ENCODE results near the gene DPY19L1. TPM values are rescaled to one million over a fixed set of nuclear protein-coding genes. Genes with fewer than 3 reads are reported as not detected.
"Not testable (repeated sequence)": the region's sequence is repeated elsewhere in the genome, so short reads cannot be mapped to it uniquely, and the experiment has no call there.

DPY19L1 gene
- total RNA-seq, 1 donor from 2014 or later: 10.4 TPM

DNA sequence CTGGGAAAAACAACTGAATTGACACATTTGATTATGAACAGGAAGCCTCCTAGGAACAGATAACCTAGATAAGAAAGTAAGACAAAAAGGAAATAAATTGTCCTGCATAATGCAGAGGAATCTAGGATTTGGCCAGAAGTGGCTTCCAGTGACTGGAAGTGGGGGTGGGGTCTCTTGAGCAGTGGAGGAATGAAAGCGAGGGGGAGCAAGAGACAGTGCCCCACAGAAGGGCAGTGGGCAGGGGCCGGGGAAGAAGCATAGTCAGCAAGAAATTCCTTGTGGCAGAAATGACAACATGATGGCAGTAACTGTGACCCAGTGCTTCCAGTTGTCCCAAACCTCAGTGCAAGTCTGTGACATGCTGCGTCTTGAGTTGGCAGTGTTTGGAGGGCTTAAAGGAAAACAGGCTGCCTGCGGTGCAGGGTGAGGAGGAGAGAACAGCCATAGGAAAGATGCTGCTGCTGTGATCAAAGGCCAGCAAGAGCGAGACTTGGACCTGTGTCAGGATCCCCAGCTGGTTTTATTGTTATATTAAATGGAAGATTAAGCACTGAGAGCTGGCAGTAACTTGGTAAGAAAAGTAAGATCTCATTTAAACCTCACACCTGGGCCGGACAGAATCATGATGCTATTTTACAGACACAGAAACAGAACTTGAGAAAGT is 119.0 kb downstream of the DPY19L1 start:
- ATAC-seq: not testable (repeated sequence)

DNA sequence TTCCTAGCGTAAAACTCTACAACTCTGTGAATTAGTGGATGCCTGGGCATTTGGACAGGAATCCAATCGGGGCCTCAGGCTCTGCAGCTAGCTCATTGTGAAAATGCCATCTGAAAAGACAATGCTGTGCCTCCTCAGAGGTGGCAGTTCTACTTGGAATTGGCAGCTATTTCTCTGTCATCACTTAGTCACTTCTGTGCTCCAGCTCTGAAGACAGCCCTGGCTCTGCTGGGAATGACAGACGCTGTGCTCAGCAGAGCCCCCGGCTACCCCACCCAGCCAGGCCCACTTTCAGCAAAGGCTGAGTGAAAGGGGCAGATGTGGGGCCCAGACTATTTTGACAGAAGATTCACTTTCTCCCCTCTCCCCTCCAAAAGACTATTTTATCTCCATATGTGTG is 119.8 kb downstream of the DPY19L1 start:
- not testable (repeated sequence) for ATAC-seq

DNA sequence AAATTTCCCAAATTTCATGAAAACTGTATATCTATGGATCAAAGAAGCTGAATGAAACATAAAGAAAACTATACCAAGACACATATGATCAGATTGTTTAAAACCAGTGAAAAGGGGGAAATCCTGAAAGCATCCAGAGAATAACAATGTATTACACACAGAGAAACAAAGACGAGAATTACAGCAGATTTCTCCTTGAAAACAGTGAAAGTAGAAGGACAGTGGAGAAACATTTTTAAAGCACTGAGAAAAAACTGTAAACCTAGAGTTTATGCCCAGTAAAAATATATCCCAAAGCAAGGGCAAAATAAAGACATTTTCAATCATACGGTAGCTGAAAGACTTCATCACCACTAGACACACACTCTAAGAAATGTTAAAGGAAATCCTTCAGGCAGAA is 121.0 kb downstream of the DPY19L1 start:
- ATAC-seq: no peak

DNA sequence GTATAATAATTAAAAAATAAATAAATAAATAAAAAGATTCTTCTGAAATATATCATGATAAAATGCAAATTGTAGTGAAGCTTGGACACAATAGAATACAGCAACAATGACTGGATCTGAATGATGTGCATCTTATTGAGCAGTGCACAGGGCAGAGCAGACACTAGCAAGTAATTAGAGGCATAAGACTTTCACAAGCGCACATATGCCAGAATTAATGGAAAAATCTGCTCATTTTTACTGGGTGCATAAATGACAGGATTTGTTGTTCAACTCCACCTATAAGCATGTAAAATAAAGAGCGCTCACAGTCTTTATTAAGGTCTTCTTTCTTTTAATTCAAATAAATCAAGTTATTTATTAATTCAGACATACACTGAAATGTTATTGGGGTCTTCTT is 125.0 kb downstream of the DPY19L1 start:
- no peak for ATAC-seq

DNA sequence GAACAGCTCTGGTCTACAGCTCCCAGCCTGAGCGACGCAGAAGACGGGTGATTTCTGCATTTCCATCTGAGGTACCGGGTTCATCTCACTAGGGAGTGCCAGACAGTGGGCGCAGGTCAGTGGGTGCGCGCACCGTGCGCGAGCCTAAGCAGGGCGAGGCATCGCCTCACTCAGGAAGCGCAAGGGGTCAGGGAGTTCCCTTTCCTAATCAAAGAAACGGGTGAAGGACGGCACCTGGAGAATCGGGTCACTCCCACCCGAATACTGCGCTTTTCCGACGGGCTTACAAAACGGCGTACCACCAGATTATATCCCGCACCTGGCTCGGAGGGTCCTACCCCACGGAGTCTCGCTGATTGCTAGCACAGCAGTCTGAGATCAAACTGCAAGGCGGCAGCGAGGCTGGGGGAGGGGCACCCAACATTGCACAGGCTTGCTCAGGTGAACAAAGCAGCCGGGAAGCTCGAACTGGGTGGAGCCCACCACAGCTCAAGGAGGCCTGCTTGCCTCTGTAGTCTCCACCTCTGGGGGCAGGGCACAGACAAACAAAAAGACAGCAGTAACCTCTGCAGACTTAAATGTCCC is 130.9 kb downstream of the DPY19L1 start:
- ATAC-seq: not testable (repeated sequence)

DNA sequence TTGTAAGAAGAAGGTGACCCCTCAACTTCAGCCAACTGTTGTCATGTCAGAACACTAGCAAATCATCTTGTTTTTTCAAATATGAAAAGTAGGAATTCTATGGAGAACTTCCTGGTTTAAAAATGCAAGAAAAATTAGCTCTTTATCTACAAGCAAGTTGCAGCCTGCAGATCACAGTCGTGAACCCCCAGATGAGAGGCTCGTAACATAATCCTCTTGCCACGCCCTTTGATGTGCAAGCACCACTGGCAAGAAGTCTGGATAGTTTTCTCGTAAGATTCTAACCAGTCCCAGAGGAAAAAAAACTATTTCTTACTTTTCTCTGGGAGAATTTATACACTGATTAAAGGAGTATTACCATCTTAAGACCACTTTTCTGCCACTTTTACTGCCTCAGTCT is 132.3 kb downstream of the DPY19L1 start:
- ATAC-seq: peak; percentile 52

DNA sequence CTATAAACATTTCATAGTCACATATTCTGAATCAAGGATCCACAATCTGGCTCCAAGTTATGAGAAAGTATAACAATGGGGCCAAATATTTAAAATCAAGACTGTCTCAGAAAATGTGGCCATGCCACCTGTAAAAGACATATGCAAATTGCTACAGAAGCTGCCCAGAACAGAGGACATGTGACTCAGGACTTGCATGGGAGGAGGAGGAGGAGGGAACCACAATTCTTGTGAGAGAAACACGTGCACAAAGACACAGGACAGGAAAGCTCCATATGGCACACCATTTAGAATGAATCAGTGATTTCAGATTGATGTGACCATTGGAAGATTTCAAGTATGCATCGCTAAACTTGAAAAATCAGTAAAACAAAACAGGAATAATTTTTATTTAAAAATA is 133.4 kb downstream of the DPY19L1 start:
- not testable (repeated sequence) for ATAC-seq

DNA sequence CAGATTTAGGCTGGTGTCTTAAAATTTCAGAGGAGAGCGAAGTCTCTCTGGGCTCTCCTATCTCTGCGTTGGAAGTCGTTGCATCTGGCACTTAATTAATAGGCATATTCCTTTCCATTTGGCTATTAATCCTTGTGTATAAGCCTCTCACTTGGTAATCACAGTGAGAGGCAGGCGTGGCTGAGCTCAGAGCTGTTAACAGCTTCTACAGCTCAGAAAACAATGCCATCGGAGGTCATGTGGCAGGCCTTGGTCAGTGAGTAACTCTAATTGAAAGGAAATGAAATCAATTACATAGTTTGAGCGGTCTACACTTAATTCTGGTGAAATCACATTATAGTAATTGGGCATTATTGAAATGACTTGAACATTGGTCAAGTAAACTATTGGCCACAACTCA is 135.1 kb downstream of the DPY19L1 start:
- ATAC-seq: no peak

DNA sequence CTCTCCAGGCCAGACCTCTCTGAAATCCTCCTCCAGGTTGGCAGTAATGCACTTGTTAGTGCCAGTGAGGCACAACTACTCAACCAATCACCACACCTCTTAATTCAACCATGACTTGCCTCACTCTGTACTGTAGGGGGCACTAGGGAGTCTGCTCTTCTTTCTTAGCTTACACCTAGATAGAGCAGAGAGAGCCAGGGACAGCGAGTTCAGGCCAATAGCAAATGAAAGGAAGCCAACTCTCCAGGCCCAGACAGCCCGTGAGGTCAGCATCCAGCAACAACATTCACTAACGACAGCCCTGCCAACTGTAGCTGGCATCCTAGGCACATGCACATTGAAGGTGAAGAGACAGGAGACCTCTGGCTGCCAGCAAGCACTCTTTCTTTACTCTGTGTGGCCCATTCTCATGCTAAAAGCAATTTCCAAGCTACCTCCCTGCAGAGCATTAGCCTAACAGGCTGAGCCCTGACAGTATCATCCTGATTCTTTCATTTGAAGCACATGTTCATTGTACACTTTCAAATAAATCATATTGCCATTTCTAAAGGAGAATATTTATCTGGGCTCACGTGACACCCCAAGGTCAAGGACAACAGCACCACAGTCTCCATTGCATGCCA is 136.3 kb downstream of the DPY19L1 start:
- peak; percentile 55 for ATAC-seq

DNA sequence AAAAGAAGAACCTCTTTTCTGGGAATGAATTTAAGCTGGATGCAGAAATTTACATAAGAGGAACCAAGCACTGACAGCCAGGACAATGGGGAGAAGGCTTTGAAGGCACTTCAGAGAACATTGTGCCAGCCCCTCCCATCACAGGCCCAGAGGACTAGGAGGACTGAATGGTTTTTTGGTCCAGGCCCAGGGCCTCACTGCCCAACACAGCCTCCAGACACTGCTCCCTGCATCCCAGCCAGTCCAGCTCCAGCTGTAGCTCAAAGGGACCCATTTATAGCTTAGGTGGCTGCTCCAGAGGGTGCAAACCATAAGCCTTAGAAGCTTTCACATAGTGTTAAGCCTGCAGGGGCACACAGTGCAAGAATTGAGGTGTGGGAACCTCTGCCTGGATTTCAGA is 142.1 kb downstream of the DPY19L1 start:
- no peak for ATAC-seq

DNA sequence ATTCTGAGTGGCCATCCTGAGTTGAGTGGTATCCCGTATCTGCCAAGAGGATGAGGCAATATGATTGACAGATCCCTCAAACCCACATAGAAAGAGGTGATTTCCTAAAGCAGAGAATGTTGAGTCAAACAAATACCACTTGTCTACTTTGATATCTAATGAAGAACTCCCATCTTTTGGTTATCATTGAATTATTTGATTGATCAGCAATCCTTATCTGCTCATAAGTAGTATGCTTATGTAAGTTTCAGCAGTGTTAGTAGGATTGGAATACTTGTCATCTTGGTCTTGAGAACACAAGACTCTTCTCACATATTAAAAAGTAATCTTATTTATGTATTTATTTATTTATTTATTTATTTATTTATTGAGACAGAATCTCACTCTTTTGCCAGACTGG is 147.3 kb downstream of the DPY19L1 start:
- ATAC-seq: no peak

DNA sequence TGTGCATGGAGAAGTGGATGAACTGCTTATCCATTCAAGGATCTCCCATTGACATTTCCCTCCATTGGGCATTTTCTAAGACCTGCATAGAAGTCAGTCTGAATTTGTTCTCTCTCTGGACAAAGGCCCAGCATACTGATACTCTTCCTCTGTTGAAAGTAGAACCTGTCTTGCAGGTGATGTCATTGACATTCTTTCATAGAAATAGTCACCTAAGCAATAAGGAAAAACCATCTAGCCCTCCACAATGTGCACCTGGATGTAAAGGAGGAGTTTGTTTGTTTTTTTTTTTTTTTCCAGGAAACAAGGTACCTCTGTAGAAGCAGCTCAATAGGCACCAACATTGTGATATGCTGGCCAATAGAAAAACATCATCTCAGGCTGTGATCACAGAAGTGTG is 150.4 kb downstream of the DPY19L1 start:
- ATAC-seq: no peak

DNA sequence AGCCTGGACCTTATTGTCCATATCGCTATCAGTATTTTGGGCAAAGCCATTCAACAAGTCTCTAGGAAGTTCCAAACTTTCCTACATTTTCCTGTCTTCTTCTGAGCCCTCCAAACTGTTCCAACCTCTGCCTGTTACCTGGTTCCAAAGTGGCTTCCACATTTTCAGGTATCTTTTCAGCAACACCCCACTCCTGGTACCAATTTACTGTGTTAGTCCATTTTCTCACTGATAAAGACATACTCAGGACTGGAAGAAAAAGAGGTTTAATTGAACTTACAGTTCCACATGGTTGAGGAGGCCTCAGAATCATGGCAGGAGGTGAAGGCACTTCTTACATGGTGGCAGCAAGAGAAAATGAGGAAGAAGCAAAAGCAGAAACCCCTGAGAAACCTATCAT is 153.4 kb downstream of the DPY19L1 start:
- ATAC-seq: not testable (repeated sequence)

DNA sequence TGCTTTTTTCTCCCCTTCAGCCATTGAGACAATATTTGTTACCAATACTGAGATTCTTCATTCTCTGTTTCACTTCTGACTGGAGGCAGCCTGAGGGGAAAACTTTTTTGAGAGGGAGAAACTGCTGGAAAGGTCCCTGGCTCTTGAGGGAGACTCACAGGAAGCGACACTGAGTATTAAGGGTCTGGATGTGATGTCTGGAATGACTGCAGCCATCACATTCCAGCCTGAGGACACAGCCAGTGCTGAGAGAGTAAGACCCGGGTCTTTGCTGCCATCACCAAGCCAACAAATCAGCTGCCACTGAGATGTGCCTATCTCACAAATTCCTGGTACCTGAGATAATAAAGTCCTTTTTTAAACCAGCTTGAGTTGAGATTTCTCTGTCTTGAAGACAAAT is 157.4 kb downstream of the DPY19L1 start:
- no peak for ATAC-seq

DNA sequence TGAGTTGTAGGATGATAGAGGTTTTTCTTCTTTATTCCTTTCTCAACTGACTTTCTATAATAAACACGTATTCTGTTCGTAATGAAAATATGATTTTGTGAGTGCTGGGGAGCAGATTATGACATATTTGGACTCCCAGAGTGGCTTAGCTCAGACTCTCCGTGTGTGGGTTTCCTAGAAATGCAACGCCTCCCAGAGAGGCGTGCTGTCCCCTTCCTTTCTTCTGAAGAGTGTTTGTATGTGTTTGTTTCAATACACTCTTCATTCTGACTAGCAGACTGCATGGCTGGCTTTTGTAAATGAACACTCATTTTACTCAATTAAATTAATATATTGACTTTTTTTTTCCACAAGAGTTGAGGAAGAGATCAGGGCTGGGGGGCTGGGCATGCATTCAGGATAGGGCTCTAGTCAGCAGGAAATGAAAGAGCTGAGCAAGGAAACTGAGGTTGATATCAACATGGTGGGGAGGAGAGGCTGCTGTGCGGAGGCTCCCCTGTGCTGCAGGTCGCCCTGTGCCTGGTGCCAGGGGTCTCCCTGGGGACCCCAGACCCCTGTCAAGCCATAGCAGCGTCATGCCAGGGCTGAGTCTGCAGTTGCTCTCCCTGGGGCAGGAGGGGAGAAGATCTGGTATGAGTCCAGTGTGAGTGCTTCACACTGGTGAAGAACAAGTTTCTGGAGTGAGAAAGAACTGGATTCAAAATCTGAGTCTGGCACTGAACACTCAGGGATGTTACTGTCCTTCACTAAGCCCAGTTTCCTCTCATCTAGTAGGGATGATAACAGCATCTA is 158.1 kb downstream of the DPY19L1 start:
- ATAC-seq: peak; percentile 8

Other genes starting within 250 kb of the DPY19L1 start
- gene TBX20, start 216.6 kb upstream of the DPY19L1 start, total RNA-seq: not detected

All from esophagus mucosa (tissue), 1 donor.